ENCODE measurements around the gene RAP1GAP2.

- TF ChIP-seq CTCF (IDR thresholded peaks at IDR 0.05), result no peak
- TF ChIP-seq POLR2AphosphoS5 (IDR thresholded peaks at IDR 0.05), result no peak
- TF ChIP-seq EP300 (IDR thresholded peaks at IDR 0.05), result no peak
- TF ChIP-seq POLR2A (IDR thresholded peaks at IDR 0.05), result no peak
Measured at GRCh38 chr17:2878751-2879254, 82.6 kb downstream of the RAP1GAP2 start.

Measured in sigmoid colon (tissue), 4 donors.